Embryonic facial prominence (tissue), 1 donor: ENCODE measurements around the gene TNIK.
"Not testable (repeated sequence)": the region's sequence is repeated elsewhere in the genome, so short reads cannot be mapped to it uniquely, and the experiment has no call there.

ENCODE experiments used
- DNase-seq: peaks from one replicate; pipeline ENCODE4 v3.0.0-alpha.2; 2016; ENCODE audit errors: extremely low spot score

TNIK gene

DNA sequence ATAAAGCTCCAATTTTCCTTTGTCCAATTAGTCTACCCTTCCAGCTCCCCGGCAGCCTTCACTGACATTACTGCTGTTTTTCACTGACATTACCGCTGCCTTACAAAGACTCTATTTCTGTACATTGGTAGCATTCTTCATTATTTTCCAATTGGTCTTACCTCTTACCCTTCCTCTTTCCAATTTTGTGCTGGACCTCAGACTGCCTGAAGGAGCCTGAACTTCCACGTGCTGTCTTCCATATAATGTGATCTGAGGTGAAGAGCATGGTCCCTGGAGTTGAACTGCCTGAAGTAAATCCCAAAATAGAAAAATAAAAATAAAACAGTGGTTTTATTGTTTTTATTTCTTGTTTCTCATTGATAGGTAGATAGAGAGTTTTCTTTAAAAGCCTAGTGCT is 9.2 kb upstream of the TNIK start:
- DNase-seq, result no peak

DNA sequence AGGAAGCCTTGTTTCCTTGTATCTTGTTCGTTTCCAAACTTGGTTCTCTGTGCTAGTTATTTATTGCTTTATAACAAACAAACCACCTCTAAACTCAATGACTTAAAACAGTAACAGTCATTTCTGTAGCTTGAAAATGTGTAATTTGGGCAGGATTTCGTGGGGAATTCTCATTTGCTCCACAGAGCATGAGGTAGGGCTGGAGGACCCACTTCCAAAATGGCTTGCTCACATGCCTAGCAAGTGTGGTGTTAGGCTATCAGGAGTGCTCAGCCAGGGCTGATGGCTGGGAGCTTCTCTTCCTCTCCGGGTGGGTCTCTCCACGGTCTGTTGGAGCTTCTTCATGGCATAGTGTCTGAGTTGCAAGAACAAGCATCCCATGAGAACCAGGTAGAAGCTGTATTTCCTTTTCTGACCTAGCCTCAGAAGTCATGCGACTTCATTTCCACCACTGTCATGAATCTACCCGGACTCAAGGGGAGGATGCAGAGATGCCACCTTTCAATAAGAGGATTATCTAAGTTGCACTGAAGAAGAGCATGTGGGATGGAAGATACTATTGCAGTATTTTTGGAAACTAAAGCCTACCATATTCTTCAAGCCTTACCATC is 8.2 kb upstream of the TNIK start:
- no peak for DNase-seq

DNA sequence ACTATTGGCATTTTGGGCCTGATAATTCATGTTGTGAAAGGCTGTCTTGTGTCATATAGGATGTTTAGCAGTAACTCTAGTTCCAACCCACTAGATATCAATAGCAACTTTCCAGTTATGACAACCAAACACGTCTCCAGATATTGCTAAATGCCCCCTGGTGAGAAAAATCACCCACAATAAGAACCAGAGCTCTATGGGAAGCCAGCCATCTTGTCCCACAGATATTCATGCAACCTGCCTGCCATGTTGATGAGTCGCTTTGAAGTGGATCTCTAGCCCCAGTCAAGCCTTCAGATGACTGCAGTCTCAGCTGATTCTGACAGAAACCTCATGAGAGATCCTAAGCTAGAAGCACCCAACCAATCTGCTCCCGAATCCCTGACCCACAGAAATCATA is 5.6 kb upstream of the TNIK start:
- no peak for DNase-seq

DNA sequence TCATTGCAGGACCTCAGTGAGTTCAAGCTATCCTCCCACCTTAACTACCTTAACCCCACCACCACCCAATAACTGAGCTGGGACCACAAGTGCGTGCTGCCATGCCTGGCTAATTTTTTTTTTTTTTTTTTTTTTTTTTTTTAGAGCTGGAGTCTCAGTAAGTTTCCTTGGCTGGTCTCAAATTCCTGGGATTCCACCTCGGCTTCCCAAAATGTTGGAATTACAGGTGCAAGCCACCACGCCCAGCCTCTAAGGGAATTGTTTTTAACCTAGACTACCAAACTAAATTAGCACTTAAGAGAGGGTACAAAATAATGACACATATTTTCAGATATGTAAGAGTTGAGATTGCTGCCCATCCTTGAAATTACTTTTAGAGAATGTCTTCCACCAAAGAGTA is 4.3 kb upstream of the TNIK start:
- no peak for DNase-seq

DNA sequence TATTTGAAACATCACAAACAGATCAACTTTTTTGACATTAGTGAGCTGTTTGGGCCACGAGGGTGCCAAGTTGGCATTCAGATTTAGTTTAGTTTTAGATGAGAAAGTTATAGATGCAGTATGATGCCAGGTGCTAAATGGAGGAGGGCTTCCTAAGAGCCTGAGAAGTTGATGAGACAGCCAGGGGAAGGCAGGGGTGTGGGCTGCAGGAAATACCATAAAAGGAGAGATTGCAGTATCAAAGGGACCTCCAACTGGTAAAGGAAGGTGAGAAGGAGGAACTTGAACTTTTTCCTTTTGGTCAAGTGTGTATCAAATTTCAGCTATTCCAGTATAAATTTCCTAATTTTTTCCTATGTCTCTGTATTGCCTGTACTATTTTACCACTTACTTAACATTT is 2.0 kb upstream of the TNIK start:
- DNase-seq, result no peak

DNA sequence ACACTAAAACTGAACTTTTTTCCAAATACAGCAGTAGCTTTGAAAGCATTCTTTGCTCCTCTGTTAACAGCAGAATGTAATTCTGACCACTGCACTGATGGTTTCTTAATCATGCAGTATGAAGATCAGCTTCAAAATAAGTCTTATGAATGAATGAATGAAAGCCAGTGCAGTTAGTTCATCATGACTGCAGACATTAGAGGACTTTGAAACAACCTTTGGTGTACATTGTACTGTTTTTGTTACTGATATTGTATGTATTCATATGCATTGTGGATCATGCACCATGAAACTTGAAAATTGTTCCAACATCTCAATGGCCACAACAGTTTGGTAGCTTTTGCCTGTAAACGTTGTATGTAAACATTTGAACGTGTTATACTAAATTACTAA is 1.3 kb upstream of the TNIK start:
- no peak for DNase-seq

DNA sequence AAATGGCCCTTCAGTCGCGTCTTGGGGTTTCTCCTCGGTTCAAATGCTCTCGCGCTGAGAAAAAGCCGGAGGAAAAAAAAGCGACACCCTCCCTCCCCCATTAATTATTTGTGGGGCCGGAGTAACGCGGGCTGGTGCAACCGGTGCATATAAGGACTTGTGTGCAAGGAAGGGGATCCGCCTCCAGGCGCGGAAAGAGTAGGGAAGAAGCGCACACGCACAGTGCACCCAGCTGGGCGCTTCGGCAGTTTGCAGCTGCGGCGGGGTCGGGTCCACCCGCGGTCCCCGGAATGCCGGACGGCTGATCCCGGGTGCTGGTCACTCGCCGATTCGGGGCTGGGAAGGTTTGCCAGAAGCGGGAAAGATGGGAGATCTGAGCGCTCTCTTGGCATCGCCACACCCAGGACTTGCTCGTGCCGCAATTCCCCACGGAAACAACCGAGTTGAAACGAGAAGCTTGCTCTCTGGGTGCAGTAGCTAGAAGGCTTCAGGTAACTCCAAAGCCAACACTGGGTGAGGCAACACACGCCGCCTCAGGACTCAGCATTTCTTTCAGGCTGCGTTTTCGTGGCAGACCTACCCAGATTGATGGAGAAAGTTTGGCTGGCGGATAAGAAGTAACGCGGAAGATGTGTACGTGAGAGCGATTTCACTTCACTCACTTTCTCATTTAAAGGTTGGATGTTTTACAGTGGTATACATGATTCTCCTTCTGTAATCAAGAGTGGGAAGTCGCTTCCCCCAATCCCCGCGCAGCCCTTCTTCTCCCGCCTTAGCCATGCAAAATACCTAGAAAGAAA is 720 bp upstream of the TNIK start:
- no peak for DNase-seq

DNA sequence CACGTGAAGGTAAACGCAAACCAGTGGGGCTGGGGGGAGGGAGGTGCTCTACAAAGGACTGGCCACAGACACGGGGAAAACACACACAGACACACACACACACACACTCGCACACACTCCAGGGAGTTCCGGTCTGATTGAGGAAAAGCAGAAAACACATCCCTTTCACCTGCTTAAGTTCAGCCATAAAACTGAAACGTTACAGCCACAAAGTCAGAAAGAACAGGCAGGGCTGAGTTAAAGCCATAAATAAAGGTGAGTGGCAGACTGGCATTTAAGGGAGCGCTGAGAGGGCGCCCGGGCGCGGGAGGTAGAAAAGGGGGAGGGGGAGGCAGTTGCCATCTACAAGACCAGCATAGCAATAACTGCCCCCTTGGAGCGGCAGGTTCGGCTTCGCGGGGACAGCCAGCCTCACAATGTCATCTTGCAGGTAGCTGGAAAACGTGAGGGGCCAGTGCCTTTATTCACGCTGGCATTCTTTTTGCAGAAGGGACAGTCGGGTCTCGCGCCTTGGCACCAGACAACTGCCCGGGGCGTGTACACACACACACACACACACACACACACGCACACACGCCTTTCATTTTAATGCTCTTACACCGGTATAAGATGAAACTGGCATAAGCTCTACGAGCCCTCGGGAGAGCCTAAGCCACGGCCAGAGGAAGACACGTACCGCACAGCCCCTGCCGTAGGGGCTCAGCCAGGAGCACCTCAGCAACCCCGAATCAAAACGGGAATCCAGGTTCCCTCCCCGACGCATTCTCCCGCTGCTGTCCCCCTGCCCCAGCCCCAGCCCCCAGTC is 866 bp downstream of the TNIK start:
- no peak for DNase-seq

DNA sequence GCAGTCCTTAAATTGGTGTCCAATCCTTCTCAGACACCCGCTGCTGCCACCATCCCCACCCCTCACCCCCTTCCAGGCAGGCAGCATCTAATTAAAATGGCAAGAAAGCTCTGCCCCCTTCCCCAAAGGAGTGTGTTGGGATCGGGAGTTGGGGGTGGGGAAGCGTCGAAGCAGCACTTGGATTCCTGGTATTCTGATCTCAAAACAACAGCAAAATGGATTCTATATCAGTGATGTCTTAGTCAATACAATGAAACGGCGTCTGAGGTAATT is 1.4 kb downstream of the TNIK start:
- no peak for DNase-seq

DNA sequence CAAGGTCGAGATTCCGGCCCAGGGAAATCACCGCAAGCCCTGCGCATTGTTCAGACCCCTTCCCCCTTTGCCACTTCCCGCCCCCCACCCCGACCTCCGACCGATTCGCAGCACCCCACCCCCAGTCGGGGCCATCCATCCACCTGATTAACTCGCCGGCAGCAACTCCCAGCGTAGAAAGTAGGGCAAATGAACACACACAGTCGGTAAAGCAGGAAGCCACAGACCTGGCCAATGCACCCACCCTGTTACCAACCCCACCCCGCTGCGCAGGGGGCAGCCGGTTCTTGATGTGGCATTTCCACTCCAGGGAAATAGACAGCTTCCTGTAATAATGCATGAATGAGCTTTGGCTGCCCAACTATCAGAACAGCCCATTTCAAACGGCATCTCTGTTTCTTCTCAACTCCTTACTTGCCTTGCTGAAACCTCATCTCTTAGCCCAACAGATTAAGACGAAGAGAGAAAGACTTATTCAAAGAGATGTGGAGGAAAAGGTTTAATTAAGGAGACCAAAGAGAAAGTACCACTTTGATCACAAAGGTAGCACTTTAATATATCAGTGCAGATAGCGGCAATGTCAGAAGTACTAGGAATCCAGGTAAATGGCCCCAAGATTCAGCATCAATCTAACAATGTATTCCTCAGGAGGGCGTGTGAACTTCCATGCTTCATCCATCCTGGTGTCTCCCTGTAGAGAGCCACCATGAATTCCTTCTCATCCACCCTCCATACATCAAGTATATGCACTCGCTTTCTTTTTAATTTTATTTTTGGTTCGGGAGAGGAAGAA is 1.9 kb downstream of the TNIK start:
- DNase-seq, result no peak

DNA sequence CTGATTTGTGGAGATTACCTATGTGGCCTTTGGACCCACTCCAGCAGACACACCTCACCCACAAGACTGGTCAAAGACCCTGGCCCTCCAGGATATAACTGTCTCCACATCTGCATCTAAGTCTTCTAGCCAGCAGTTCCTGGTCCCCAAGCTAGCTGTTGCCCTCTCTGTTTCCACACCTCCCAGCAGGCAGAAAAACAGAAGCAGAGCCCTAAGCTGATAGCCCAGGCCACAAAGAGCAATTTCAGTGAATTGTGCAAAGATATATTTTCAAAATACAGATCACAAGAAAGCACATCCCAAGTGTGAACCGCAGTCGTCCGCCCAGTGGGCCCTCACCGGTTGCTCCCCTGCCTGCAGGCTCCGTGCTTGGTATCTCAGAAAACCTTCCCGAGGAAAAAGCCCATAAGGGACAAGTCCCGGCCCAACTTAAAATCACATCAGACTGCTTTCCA is 2.6 kb downstream of the TNIK start:
- no peak for DNase-seq

DNA sequence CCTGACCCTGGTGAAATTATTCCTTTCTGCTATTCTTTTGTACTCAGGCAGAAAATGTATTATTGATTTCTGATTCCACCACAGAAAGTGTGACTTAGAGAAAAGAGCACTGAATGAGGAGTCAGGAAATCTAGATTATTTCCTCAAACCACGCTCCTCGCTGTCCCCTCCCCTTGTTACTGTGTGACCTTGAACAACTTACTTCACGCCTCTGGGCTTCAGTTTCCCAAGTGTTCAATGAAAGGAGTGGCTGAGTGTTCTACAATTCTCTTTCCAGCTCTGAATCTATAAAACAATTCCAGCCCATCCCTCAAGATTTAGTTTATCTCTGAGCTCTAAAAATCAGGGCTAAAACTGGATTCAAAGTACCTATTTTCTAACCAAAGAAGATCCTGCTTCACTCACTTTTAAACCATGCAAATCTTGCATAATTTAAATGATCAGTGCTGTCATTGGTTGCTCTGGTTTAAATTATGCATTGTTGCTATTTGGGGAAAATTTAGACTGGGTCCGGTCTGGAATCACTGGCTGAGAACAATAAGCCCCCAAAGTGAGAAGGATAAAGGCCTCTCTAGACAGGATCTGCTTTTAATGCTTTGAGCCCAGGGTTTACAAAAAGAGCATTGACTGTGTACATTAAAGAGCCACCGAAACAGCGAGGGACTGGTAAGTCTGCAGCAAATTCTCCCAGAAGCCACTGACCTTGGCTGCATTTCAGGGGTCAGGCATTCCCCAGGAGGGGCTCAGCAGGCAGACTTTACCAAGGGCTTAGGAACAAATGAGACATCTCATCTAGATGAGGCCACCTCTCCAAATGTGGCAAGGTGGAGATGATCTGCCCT is 3.2 kb downstream of the TNIK start:
- no peak for DNase-seq

DNA sequence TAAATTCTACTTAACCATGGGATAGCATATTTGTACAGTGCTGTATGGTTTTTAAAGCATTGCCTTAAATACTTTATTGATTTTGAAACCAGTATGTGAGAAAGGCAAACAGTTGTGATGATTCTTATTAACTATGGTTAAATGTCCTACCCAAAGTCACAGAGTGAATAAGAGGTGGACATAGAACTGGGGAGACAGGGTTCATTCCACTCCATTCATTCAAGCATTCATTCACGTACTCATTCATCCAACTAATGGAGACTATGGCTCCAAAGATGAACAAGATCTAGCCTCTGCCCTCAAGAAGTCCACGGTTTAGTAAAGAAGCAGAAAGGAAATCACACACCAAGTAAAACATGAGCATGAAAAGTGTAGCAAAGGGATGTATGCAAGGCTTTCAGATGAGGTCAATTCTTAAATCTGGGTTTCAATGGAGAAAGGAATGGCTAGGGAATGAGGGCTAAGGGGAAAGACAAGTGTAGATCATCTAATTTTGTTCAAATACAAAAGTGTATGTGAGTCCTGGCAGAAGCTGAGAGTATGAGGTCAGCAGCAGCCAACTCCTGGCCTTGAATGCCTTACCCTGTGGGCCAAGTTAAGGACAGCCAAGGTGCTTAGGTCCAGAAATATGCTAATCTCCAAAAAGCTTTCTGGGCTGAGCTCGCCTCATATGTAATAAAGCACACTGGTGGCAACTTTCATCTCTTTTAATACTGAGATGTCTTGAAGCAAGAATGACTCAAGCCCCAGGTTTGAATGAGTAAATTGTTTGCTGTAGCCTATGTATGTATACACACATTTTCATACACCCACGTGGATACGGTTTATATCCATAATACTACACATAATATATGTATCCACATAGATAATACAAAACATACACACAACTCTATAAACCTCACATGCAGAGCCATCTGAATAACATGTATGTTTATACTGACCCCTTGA is 4.3 kb downstream of the TNIK start:
- DNase-seq, result no peak

DNA sequence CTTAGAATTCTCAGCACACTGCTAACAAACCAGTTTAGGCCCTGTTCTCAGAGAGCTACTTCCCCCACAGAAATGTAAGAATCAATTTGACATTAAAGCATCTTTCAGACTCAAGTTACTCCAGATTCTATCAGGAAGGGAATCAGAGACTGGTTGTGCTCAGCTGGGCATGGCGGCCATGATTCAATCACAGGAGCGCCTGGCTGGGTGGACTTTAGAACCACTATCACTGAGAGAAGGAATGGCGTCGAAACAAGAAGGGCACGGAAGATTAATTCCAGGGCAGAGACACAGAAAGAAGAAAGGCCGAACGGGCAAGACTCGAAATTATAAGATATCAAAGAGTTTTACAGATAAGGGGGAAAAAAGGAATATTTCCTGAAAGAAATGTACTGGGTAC is 6.2 kb downstream of the TNIK start:
- DNase-seq, result no peak

DNA sequence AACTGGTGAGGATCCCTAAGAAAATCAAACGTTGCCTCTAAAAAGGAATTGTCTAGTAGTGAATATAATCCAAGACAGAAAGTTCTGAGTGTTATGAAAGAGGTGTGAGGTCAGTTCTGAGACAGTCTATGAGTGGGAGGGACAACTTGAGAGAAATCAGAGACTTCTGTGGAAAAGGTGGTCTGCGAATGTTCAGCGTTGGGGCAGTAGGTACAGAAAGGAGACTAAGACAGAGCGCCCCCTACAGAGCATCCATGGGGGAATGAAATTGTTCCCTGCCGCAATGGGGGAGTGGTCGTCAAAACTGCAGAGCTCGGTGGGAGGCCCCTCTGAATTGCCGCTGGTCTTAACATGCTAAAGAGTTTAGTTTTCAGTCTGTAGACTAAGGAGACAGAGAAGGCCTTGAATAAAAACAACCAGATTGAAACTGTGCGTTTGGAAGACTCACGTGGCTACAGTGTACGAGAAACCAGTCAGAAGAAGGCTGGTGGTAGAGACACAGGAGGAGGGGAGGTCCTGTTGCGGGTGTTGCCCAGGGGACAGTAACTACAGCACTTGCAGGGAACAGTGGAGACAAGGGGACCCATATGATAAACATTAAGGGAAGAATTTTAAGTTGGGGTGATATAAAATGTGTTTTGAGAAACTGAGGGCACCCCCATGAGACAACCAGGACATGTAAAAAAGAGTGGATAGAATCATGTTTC is 6.9 kb downstream of the TNIK start:
- no peak for DNase-seq

DNA sequence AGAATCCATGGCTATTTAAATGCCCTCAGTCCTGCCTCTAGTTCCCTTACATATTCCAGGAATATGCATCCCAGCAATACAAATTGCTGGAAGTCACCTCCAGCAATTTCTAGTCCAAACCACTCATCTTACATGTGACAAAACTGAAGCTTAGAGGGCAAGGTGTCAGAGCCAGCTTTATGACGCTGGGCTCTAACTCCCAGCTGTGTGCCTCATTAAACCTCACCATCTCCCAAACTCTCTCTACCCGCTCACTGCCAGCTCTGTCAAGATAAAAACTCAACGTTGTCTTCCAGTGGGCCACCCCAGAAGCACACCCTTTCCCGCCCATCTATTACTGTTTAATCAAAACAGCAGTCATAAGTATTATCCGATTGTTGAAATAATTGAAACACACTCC is 7.9 kb downstream of the TNIK start:
- no peak for DNase-seq

DNA sequence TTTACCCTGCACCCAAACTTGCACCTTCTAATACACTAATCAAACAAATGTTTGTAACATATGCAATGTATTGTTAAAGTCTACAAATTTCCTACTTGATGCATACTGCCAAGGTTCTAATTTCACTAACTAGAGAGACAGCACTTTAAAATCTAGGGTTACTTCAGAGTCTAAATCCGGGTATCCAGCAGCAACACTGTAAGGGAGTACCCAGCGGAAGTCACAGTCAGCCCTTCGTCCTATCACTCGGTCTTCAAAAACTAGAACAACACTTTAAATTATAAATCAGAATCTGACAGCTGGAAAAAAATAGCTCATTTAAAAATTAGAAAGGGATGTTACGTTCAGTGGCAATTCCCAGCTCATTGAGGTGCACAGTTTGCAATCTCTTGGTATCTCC is 8.3 kb downstream of the TNIK start:
- no peak for DNase-seq

DNA sequence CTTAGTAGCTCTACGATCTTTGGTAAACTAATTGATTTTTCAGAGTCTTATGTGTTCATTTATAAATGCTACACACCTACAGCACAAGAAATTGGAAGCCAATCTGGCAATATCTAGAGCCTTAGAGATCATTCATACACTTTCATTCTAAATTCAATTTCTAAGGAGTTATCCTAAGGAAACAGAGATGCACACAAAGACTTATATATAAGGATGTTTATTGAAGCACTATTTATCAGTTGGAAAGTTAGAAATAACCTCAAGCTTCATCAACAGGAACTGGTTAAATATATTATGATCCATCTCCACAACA is 12.7 kb downstream of the TNIK start:
- not testable (repeated sequence) for DNase-seq

DNA sequence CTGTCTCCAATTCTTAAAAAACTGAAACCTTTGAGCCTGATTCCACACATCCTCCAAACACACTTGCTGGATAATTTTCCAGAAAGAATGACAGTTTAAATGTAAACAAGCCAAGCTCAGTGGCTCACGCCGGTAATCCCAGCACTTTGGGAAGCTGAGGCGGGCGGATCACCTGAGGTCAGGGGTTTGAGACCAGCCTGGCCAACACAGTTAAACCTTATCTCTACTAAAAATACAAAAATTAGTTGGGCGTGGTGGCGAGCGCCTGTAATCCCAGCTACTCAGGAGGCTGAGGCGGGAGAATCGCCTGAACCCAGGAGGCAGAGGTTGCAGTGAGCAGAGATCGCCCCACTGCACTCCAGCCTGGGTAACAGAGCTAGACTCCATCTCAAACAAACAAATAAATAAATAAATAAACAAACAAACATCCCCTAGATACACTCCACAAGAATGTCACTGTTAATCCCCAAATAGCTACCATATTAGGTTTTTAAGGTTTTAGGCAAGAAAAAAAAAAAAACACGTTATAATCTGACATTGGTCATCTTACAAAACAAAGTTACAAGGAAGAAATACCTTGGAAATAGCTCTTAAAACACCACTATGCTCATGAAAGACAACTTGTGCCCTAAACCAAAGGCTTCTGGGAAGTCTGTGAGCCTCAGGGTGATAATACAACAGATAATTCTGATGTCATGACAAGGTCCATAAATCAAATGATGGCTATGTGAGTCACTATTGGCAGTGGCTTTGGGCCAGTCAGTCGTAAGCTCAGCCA is 13.2 kb downstream of the TNIK start:
- no peak for DNase-seq
